A549 (cell line): ENCODE results near the gene PVR. TPM values are rescaled to one million over a fixed set of nuclear protein-coding genes. Genes with fewer than 3 reads are reported as not detected.

Experiments
- ATAC-seq, 2 experiments: fragments of 200-7000 bp in 1 of 2; fragments of >200 bp in 1 of 2; cut with Nextera tagmentation in 1 of 2; cut with Tn5 transposase in 1 of 2; 3 replicates each; pipeline versions ENCODE4 v1.8.0 to v1.9.1; 2018 to 2020; ENCODE audit warnings: mild to moderate bottlenecking in 1 of 2, moderate library complexity in 1 of 2
- CTCF ChIA-PET: fragments of 300-600 bp; sonication (Branson Sonifier 250); formaldehyde crosslinking; extraction: SDS; loops from one replicate; lab custom pipeline; 2021; ENCODE audit warnings: antibody characterized with exemption, inconsistent platforms; lab: Yijun Ruan, JAX
- POLR2A ChIA-PET: fragments of 350-600 bp; formaldehyde crosslinking; extraction: SDS; loops from one replicate; lab custom pipeline; 2021; ENCODE audit warnings: antibody characterized with exemption, inconsistent platforms; lab: Yijun Ruan, JAX
- DNase-seq, 2 experiments: peaks; one replicate each; pipeline versions ENCODE4 v3.0.0 to v3.0.0-alpha.2; 2011 to 2016; ENCODE audit warnings: low read depth in 1 of 2, low spot score in 1 of 2
- FAIRE-seq: peaks from 2 replicates; lab custom pipeline; 2011; peaks lifted over from hg19 to GRCh38; lab: Jason Lieb, UNC
- H3K27ac ChIP-seq, 2 experiments: fragments of >200 bp; sonication (Bioruptor Twin); formaldehyde crosslinking; 3 replicates each; pipeline ENCODE4 v1.5.1; 2016 to 2017
- H3K4me1 ChIP-seq: fragments of >200 bp; sonication (Bioruptor Twin); formaldehyde crosslinking; 3 replicates; pipeline ENCODE4 v1.6.1; 2016
- H3K4me2 ChIP-seq: fragments of >200 bp; sonication (Bioruptor Twin); formaldehyde crosslinking; 3 replicates; pipeline ENCODE4 v1.6.1; 2016
- H3K4me3 ChIP-seq: fragments of >200 bp; sonication (Bioruptor Twin); formaldehyde crosslinking; 3 replicates; pipeline ENCODE4 v1.5.1; 2016
- H3K9me3 ChIP-seq: fragments of >200 bp; sonication (Bioruptor Twin); formaldehyde crosslinking; 3 replicates; pipeline ENCODE4 v1.6.1; 2016
- BHLHE40 ChIP-seq: IDR thresholded peaks from 2 replicates; pipeline ENCODE4 v1.6.1; 2012; ENCODE audit warnings: low read depth, low read length, inconsistent platforms
- CBX2 ChIP-seq: fragments of 200-600 bp; sonication (generic); IDR thresholded peaks from 2 replicates; pipeline ENCODE4 v1.6.1; 2016; ENCODE audit warnings: low read depth, mild to moderate bottlenecking, borderline replicate concordance
- CBX8 ChIP-seq: fragments of 200-600 bp; sonication (generic); IDR thresholded peaks from 2 replicates; pipeline ENCODE4 v1.6.1; 2016
- CEBPB ChIP-seq, 2 experiments: fragments of >200 bp in 1 of 2; sonication (Bioruptor Twin) in 1 of 2; formaldehyde crosslinking in 1 of 2; IDR thresholded peaks; 2 replicates each; pipeline ENCODE4 v1.6.1; 2012 to 2016
- CHD2 ChIP-seq: fragments of 150-350 bp; IDR thresholded peaks from 2 replicates; pipeline ENCODE4 v1.6.1; 2014; ENCODE audit warnings: low read length; ENCODE audit not compliant: partially characterized antibody
- CHD4 ChIP-seq: fragments of 200-600 bp; sonication (generic); IDR thresholded peaks from 2 replicates; pipeline ENCODE4 v1.6.1; 2016; ENCODE audit warnings: antibody characterized with exemption, mild to moderate bottlenecking, borderline replicate concordance
- ELK1 ChIP-seq: fragments of 150-350 bp; IDR thresholded peaks from 2 replicates; pipeline ENCODE4 v1.6.1; 2014; ENCODE audit warnings: low read depth, mild to moderate bottlenecking, low read length
- EP300 ChIP-seq, 2 experiments: fragments of >200 bp; sonication (Bioruptor Twin); formaldehyde crosslinking; IDR thresholded peaks; 2 replicates in 1 of 2; 3 replicates in 1 of 2; pipeline ENCODE4 v1.6.1; 2016 to 2017
- FOSB ChIP-seq: fragments of 250-450 bp; sonication (Bioruptor Pico); IDR thresholded peaks from 2 replicates; pipeline ENCODE4 v1.5.0; 2020; ENCODE audit warnings: mild to moderate bottlenecking, moderate library complexity
- FOXS1 ChIP-seq: fragments of 250-450 bp; sonication (Bioruptor Pico); IDR thresholded peaks from 2 replicates; pipeline ENCODE4 v1.5.0; 2020; ENCODE audit warnings: mild to moderate bottlenecking, moderate library complexity
- HES2 ChIP-seq: fragments of >200 bp; sonication (Bioruptor Twin); formaldehyde crosslinking; IDR thresholded peaks from 2 replicates; pipeline ENCODE4 v1.6.1; 2016
- HEYL ChIP-seq: fragments of 250-450 bp; sonication (Bioruptor Pico); IDR thresholded peaks from 2 replicates; pipeline ENCODE4 v1.8.0; 2021; ENCODE audit warnings: mild to moderate bottlenecking, moderate library complexity
- HOXA7 ChIP-seq: fragments of 250-450 bp; sonication (Bioruptor Pico); IDR thresholded peaks from 2 replicates; pipeline ENCODE4 v1.5.0; 2020; ENCODE audit warnings: mild to moderate bottlenecking, moderate library complexity
- HOXB5 ChIP-seq: fragments of 250-450 bp; sonication (Bioruptor Pico); IDR thresholded peaks from 2 replicates; pipeline ENCODE4 v1.5.0; 2020; ENCODE audit warnings: mild to moderate bottlenecking, moderate library complexity
- JUN ChIP-seq, 2 experiments: fragments of >200 bp; sonication (Bioruptor Twin); formaldehyde crosslinking; IDR thresholded peaks; 2 replicates in 1 of 2; 3 replicates in 1 of 2; pipeline ENCODE4 v1.6.1; 2016 to 2017
- KDM5A ChIP-seq: fragments of 200-600 bp; sonication (generic); IDR thresholded peaks from 2 replicates; pipeline ENCODE4 v1.6.1; 2016; ENCODE audit warnings: antibody characterized with exemption, mild to moderate bottlenecking
- MYC ChIP-seq: IDR thresholded peaks from 2 replicates; pipeline ENCODE4 v1.6.1; 2012; ENCODE audit warnings: mild to moderate bottlenecking, inconsistent platforms, low read length, improper control_type of control experiment, borderline replicate concordance
- NR3C1 ChIP-seq: fragments of >200 bp; sonication (Bioruptor Twin); formaldehyde crosslinking; IDR thresholded peaks from 3 replicates; pipeline ENCODE4 v1.6.1; 2017
- PHF8 ChIP-seq: fragments of 200-600 bp; sonication (generic); IDR thresholded peaks from 2 replicates; pipeline ENCODE4 v1.6.1; 2016; ENCODE audit warnings: low read depth, mild to moderate bottlenecking, antibody characterized with exemption, moderate library complexity, borderline replicate concordance
- POLR2A ChIP-seq: IDR thresholded peaks from 2 replicates; pipeline ENCODE4 v1.6.1; 2012; ENCODE audit warnings: mild to moderate bottlenecking, low read length
- RAD21 ChIP-seq, 2 experiments: fragments of >200 bp in 1 of 2; sonication (Bioruptor Twin) in 1 of 2; formaldehyde crosslinking in 1 of 2; IDR thresholded peaks in 1 of 2; conservative IDR thresholded peaks in 1 of 2; 2 replicates in 1 of 2; 3 replicates in 1 of 2; pipeline ENCODE4 v1.6.1; 2012 to 2018; ENCODE audit warnings: inconsistent platforms in 1 of 2
- RCOR1 ChIP-seq: fragments of 150-350 bp; IDR thresholded peaks from 2 replicates; pipeline ENCODE4 v1.6.1; 2014; ENCODE audit warnings: antibody characterized with exemption, low read length, low read depth
- REST ChIP-seq: fragments of 200-600 bp; sonication (generic); IDR thresholded peaks from 2 replicates; pipeline ENCODE4 v1.6.1; 2016; ENCODE audit warnings: antibody characterized with exemption, mild to moderate bottlenecking, moderate library complexity
- RFX5 ChIP-seq: fragments of 450-650 bp; IDR thresholded peaks from 2 replicates; pipeline ENCODE4 v1.7.1; 2014; ENCODE audit warnings: antibody characterized with exemption, mild to moderate bottlenecking, moderate library complexity
- RNF2 ChIP-seq: fragments of 200-600 bp; sonication (generic); IDR thresholded peaks from 2 replicates; pipeline ENCODE4 v1.6.1; 2016; ENCODE audit warnings: low read depth, mild to moderate bottlenecking, antibody characterized with exemption, moderate library complexity, borderline replicate concordance
- SMC3 ChIP-seq: fragments of >200 bp; sonication (Bioruptor Twin); formaldehyde crosslinking; IDR thresholded peaks from 3 replicates; pipeline ENCODE4 v1.6.1; 2018; ENCODE audit warnings: inconsistent platforms
- SREBF2 ChIP-seq: fragments of 450-650 bp; IDR thresholded peaks from 2 replicates; pipeline ENCODE4 v1.6.1; 2014; ENCODE audit warnings: mild to moderate bottlenecking, moderate library complexity
- USF2 ChIP-seq: fragments of 450-650 bp; IDR thresholded peaks from 2 replicates; pipeline ENCODE4 v1.6.1; 2014; ENCODE audit warnings: antibody characterized with exemption
- ZNF302 ChIP-seq: fragments of 250-450 bp; sonication (Bioruptor Pico); IDR thresholded peaks from 2 replicates; pipeline ENCODE4 v1.9.0; 2021; ENCODE audit warnings: inconsistent platforms, mild to moderate bottlenecking, moderate library complexity
- ZSCAN20 ChIP-seq: fragments of 250-450 bp; sonication (Bioruptor Pico); IDR thresholded peaks from 2 replicates; pipeline ENCODE4 v1.8.0; 2022; ENCODE audit warnings: mild to moderate bottlenecking, moderate library complexity
- WGBS: methylation state at CpG from one replicate; pipeline ENCODE4 v1.1.6; 2017; ENCODE audit errors: missing lambda C conversion rate; 5-methylcytosine and 5-hydroxymethylcytosine counted together
- polyA plus RNA-seq, 4 experiments: library from polyadenylated mRNA; depleted of rRNA in 3 of 4; stranded (reverse); fragments of >200 nt; fragmentation: RNase III in 1 of 4; extraction: RNeasy Plus Mini Kit Qiagen cat#74134 plus additional on column Dnase treatment in 1 of 4; gene quantifications; 2 replicates in 3 of 4; 3 replicates in 1 of 4; pipeline ENCODE4 v1.2.3, GENCODE V29; 2011 to 2017
- TF ChIP-seq, protein P1 (sequence below): IDR thresholded peaks from 2 replicates; pipeline ENCODE4 v1.6.1; 2012

The PVR gene
- polyA plus RNA-seq, 2 of the 4 experiments (the other 2 are of a cell fraction), result 90.3 to 108 TPM

DNA sequence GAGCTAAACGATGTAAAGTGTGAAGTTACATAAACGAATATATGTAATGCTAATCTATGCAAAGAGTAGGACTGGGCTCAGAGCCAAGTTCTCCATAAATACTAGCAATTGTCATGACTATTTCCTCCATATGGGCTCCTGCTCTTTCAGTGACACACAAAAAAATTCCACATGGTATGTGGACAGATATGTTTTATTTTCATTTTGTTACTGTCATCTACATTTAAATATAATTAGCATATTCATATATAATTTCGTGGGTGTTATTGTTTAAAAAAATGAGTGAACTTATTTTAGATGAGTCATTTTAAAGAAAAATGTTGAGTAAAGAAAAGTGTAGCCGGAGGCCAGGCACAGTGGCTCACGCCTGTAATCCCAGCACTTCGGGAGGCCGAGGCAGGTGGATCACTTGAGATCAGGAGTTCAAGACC, 35.3 kb upstream of the PVR start:
- no peak overlapping the region for H3K4me2 ChIP-seq
- no peak overlapping the region for H3K4me3 ChIP-seq
- TF ChIP-seq HOXA7 (CRISPR knock-in tag) (no peak), PHF8 (no peak), CBX2 (no peak), NR3C1 (no peak), USF2 (no peak), JUN (IDR thresholded peaks at IDR 0.05) (no peak), HES2 (no peak), CEBPB (IDR thresholded peaks at IDR 0.05) (no peak), POLR2A (no peak), CHD4 (no peak), FOSB (CRISPR knock-in tag) (no peak), ELK1 (no peak), HEYL (CRISPR knock-in tag) (no peak), MYC (no peak)
- TF ChIP-seq, protein P1, sequence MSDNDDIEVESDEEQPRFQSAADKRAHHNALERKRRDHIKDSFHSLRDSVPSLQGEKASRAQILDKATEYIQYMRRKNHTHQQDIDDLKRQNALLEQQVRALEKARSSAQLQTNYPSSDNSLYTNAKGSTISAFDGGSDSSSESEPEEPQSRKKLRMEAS, result no peak
- POLR2A ChIA-PET, result no interaction called here
- 58% methylated on average over 7 of the region's 7 CpGs for WGBS
- FAIRE-seq, result no peak
- H3K27ac ChIP-seq, result peak overlapping the region in 1 of 2 experiments; percentile 46; a peak in 2 of 6 replicates
- ATAC-seq, result no peak
- DNase-seq, result no peak
- CTCF ChIA-PET, result interaction anchor here (6.0 to 12.5 kb wide), 3 partner anchors 17 to 46 kb away, joined by 44 to 115 read pairs (median 103); no protein-coding TSS in a partner anchor
- peaks cover 42% of the 10 kb centered on the region for H3K4me1 ChIP-seq
- H3K9me3 ChIP-seq, result no peaks in the 10 kb centered on the region

GRCh38 chr19:44609219-44609618, 34.5 kb upstream of the PVR start:
- no peak for ATAC-seq
- no peak for DNase-seq
- Histone ChIP-seq H3K4me3 (no peak overlapping the region), H3K4me2 (no peak overlapping the region), H3K27ac (peak overlapping the region in 1 of 2 experiments; percentile 33; a peak in 2 of 6 replicates), H3K4me1 (peaks cover 33% of the 10 kb centered on the region), H3K9me3 (no peaks in the 10 kb centered on the region)
- WGBS, result 93% methylated on average over 5 of the region's 5 CpGs
- no peak for FAIRE-seq
- no peak for TF ChIP-seq FOXS1 (CRISPR knock-in tag)
- TF ChIP-seq SMC3, result no peak
- no peak for TF ChIP-seq CBX8
- TF ChIP-seq ZNF302 (CRISPR knock-in tag), result no peak
- TF ChIP-seq KDM5A, result no peak
- TF ChIP-seq REST, result no peak
- no peak for TF ChIP-seq RFX5
- TF ChIP-seq SREBF2, result no peak
- TF ChIP-seq CHD2, result no peak
- TF ChIP-seq HEYL (CRISPR knock-in tag), result no peak
- TF ChIP-seq RCOR1, result no peak
- TF ChIP-seq, protein P1, result no peak
- TF ChIP-seq BHLHE40, result no peak
- TF ChIP-seq ZSCAN20 (CRISPR knock-in tag), result no peak
- no peak for TF ChIP-seq HOXB5 (CRISPR knock-in tag)
- TF ChIP-seq EP300 (IDR thresholded peaks at IDR 0.05), result no peak
- TF ChIP-seq PHF8, result no peak
- no peak for TF ChIP-seq RNF2
- TF ChIP-seq RAD21 (conservative IDR thresholded peaks at IDR 0.05 in 1 of 2, IDR thresholded peaks at IDR 0.05 in 1 of 2), result no peak
- ChIA-PET CTCF (interaction anchor here (1.2 to 12.5 kb wide), 11 partner anchors 8 to 115 kb away, joined by 3 to 115 read pairs (median 14); partner anchors contain the start of gene PVR), POLR2A (no interaction called here)
